Mesenchymal stem cell (in vitro differentiated cells and primary cell): ENCODE measurements around the gene MAPKAPK2.

Source experiments
- DNase-seq: peaks from one replicate; pipeline ENCODE4 v3.0.0-alpha.2; 2013
- H2AFZ ChIP-seq: one replicate; pipeline ENCODE4 v1.6.1; 2013; ENCODE audit warnings: low read depth, mild to moderate bottlenecking, control low read depth, inconsistent platforms, low read length, moderate library complexity
- H2AK5ac ChIP-seq: 2 replicates; pipeline ENCODE4 v1.6.1; 2013; ENCODE audit warnings: low read length, moderate library complexity, mild to moderate bottlenecking, inconsistent platforms; ENCODE audit not compliant: severe bottlenecking
- H2BK120ac ChIP-seq: one replicate; pipeline ENCODE4 v1.6.1; 2013; ENCODE audit warnings: low read depth, mild to moderate bottlenecking, inconsistent platforms, low read length, moderate library complexity
- H2BK12ac ChIP-seq, 2 experiments: one replicate each; pipeline ENCODE4 v1.6.1; 2013; ENCODE audit warnings: inconsistent platforms in 2 of 2, low read length in 2 of 2, mild to moderate bottlenecking in 2 of 2, moderate library complexity in 2 of 2, control low read depth in 1 of 2
- H2BK15ac ChIP-seq: one replicate; pipeline ENCODE4 v1.6.1; 2013; ENCODE audit warnings: mild to moderate bottlenecking, low read depth, inconsistent platforms; ENCODE audit not compliant: poor library complexity, severe bottlenecking
- H2BK5ac ChIP-seq: 2 replicates; pipeline ENCODE4 v1.6.1; 2013; ENCODE audit warnings: low read depth, mild to moderate bottlenecking, low read length, control low read depth, inconsistent platforms; ENCODE audit not compliant: poor library complexity, severe bottlenecking
- H3K14ac ChIP-seq, 2 experiments: one replicate each; pipeline ENCODE4 v1.6.1; 2013; ENCODE audit warnings: inconsistent platforms in 2 of 2, low read length in 2 of 2, control low read depth in 1 of 2, mild to moderate bottlenecking in 1 of 2, moderate library complexity in 1 of 2
- H3K18ac ChIP-seq, 2 experiments: one replicate each; pipeline ENCODE4 v1.6.1; 2013; ENCODE audit warnings: inconsistent platforms in 2 of 2, low read length in 2 of 2, control low read depth in 1 of 2, low read depth in 1 of 2, mild to moderate bottlenecking in 1 of 2
- H3K23ac ChIP-seq, 2 experiments: one replicate each; pipeline ENCODE4 v1.6.1; 2013; ENCODE audit warnings: inconsistent platforms in 2 of 2, low read length in 2 of 2, mild to moderate bottlenecking in 2 of 2, moderate library complexity in 2 of 2, control low read depth in 1 of 2
- H3K27ac ChIP-seq: 2 replicates; pipeline ENCODE4 v1.5.1; 2013; ENCODE audit warnings: mild to moderate bottlenecking, moderate library complexity, low read length, control low read depth, inconsistent platforms; ENCODE audit not compliant: poor library complexity, severe bottlenecking
- H3K27me3 ChIP-seq, 2 experiments: 2 replicates each; pipeline versions ENCODE4 v1.6.1 to v1.7.0; 2013; ENCODE audit warnings: low read length in 2 of 2, mild to moderate bottlenecking in 2 of 2, moderate library complexity in 2 of 2, control low read depth in 1 of 2, inconsistent platforms in 1 of 2; ENCODE audit not compliant: control insufficient read depth in 1 of 2, insufficient read depth in 1 of 2
- H3K36me3 ChIP-seq, 2 experiments: 2 replicates each; pipeline versions ENCODE4 v1.6.1 to v1.7.0; 2013; ENCODE audit warnings: low read length in 2 of 2, control low read depth in 1 of 2, inconsistent platforms in 1 of 2, low read depth in 1 of 2, mild to moderate bottlenecking in 1 of 2; ENCODE audit not compliant: insufficient read depth in 2 of 2, control insufficient read depth in 1 of 2
- H3K4ac ChIP-seq, 2 experiments: one replicate each; pipeline ENCODE4 v1.6.1; 2013; ENCODE audit warnings: inconsistent platforms in 2 of 2, low read length in 2 of 2, mild to moderate bottlenecking in 2 of 2, moderate library complexity in 2 of 2, control low read depth in 1 of 2, low read depth in 1 of 2
- H3K4me1 ChIP-seq: 2 replicates; pipeline ENCODE4 v1.6.1; 2013; ENCODE audit warnings: low read depth, low read length, control low read depth; ENCODE audit not compliant: control insufficient read depth, insufficient read depth
- H3K4me2 ChIP-seq: 2 replicates; pipeline ENCODE4 v1.6.1; 2013; ENCODE audit warnings: low read length, mild to moderate bottlenecking, inconsistent platforms; ENCODE audit not compliant: poor library complexity, severe bottlenecking
- H3K4me3 ChIP-seq, 2 experiments: 2 replicates each; pipeline versions ENCODE4 v1.5.1 to v1.7.0; 2013; ENCODE audit warnings: low read length in 2 of 2, mild to moderate bottlenecking in 2 of 2, control low read depth in 1 of 2, low read depth in 1 of 2; ENCODE audit not compliant: insufficient read depth in 1 of 2
- H3K79me1 ChIP-seq: replicated peaks from 2 replicates; pipeline ENCODE4 v1.6.1; 2013; ENCODE audit warnings: mild to moderate bottlenecking, control low read depth, low read length, inconsistent platforms; ENCODE audit not compliant: poor library complexity, severe bottlenecking
- H3K9ac ChIP-seq: 2 replicates; pipeline ENCODE4 v1.7.0; 2013; ENCODE audit warnings: mild to moderate bottlenecking, low read length, moderate library complexity
- H3K9me3 ChIP-seq: 2 replicates; pipeline ENCODE4 v1.7.0; 2013; ENCODE audit warnings: mild to moderate bottlenecking, low read length; ENCODE audit not compliant: control insufficient read depth
- H4K8ac ChIP-seq: one replicate; pipeline ENCODE4 v1.6.1; 2013; ENCODE audit warnings: inconsistent platforms, mild to moderate bottlenecking, low read length, moderate library complexity
- H4K91ac ChIP-seq: one replicate; pipeline ENCODE4 v1.6.1; 2013; ENCODE audit warnings: mild to moderate bottlenecking, low read length, inconsistent platforms
- WGBS: methylation state at CpG from one replicate; pipeline ENCODE4 v1.1.7; 2013; ENCODE audit warnings: mixed read lengths; 5-methylcytosine and 5-hydroxymethylcytosine counted together

The MAPKAPK2 gene

DNA sequence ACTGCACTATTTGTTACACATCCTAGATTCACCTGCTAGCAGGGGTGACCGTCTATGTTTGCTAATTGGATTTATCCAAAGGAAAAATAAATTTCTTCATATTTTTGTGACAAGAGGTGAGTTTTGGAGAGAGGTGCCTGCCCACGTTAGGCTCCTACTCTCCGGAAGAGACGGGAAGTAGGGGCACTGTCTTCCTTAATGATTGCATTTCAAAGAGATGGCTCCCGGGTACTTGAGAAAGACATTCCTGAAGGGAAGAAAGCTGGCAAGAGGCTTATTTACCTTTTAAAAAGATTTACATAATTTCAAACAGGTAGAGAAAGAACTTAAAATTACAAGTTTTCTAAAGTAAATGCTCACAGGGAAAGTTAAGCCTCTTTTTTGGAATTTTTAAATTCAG is 67.2 kb downstream of the MAPKAPK2 start:
- Histone ChIP-seq H3K23ac (no peak overlapping the region), H3K27ac (no peak overlapping the region)
- 50% methylated on average over 4 of the region's 5 CpGs for WGBS

DNA sequence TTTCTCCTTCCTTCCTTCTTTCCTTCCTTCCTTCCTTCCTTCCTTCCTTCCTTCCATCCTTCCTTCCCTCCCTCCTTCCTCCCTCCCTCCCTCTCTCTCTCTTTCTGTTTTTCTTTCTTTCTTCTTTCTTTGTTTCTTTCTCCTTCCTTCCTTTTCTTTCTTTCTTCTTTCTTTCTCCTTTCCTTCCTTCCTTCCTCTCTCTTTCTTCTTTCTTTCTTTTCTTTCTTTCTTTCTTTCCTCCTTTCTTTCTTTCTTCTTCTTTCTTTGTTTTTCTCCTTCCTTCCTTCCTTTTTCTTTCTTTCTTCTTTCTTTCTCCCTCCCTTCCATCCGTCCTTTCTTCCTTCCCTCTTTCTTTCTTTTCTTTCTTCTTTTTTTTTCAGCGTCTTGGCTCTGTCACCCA is 67.8 kb downstream of the MAPKAPK2 start:
- Histone ChIP-seq H2BK5ac (no peak overlapping the region), H3K23ac (no peak overlapping the region), H2BK120ac (no peak overlapping the region), H2BK15ac (no peak overlapping the region), H2AFZ (no peak overlapping the region), H3K18ac (no peak overlapping the region), H4K8ac (no peak overlapping the region), H2AK5ac (no peak overlapping the region), H3K4me3 (no peak overlapping the region), H3K14ac (no peak overlapping the region), H3K79me1 (no peaks in the 10 kb centered on the region), H3K27ac (no peak overlapping the region), H3K4me2 (no peak overlapping the region), H4K91ac (no peak overlapping the region), H2BK12ac (no peak overlapping the region), H3K36me3 (no peaks in the 10 kb centered on the region), H3K9ac (no peak overlapping the region), H3K4me1 (no peaks in the 10 kb centered on the region), H3K4ac (no peak overlapping the region), H3K9me3 (no peaks in the 10 kb centered on the region), H3K27me3 (peaks cover 0 to 3% of the 10 kb centered on the region in 2 experiments)
- WGBS, result 90% methylated on average over 2 of the region's 2 CpGs
- DNase-seq, result no peak

More for the DNA sequence above, 67.2 kb downstream of the MAPKAPK2 start:
- H3K9me3 ChIP-seq, result no peaks in the 10 kb centered on the region
- no peaks in the 10 kb centered on the region for H3K79me1 ChIP-seq
- no peak for DNase-seq
- no peak overlapping the region for H3K9ac ChIP-seq
- no peak overlapping the region for H2AFZ ChIP-seq
- no peak overlapping the region for H4K8ac ChIP-seq
- no peak overlapping the region for H3K4me3 ChIP-seq
- no peak overlapping the region for H2BK12ac ChIP-seq
- H2AK5ac ChIP-seq, result no peak overlapping the region
- H2BK120ac ChIP-seq, result no peak overlapping the region
- no peak overlapping the region for H3K14ac ChIP-seq
- H3K4me2 ChIP-seq, result no peak overlapping the region
- no peaks in the 10 kb centered on the region for H3K4me1 ChIP-seq
- no peak overlapping the region for H2BK15ac ChIP-seq
- H4K91ac ChIP-seq, result no peak overlapping the region
- no peak overlapping the region for H3K18ac ChIP-seq
- no peaks in the 10 kb centered on the region for H3K36me3 ChIP-seq
- H2BK5ac ChIP-seq, result no peak overlapping the region
- peaks cover 0 to 3% of the 10 kb centered on the region in 2 experiments for H3K27me3 ChIP-seq
- no peak overlapping the region for H3K4ac ChIP-seq

DNA sequence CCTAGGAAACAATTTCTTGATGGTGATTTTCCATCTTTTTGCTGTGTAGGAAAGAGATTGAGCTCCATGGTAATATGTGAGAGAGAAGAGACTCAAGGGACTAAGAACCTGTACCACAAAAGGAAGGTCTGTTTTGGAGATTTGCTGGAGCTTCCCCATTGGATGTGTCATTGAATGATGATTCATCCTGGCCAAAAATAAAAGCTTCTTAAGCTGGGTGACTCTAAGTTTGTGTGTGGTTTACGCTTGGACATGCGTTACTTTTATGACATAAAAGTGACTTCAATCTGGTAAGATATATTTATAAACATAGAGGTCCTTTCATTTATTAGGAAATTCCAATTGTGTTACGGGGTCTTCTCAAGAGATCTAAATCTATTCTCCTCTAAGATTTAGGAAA is 68.4 kb downstream of the MAPKAPK2 start:
- H2BK15ac ChIP-seq, result no peak overlapping the region
- no peak overlapping the region for H2AFZ ChIP-seq
- H4K8ac ChIP-seq, result no peak overlapping the region
- no peak overlapping the region for H2BK120ac ChIP-seq
- peak; percentile 29 for DNase-seq
- H4K91ac ChIP-seq, result no peak overlapping the region
- H3K4ac ChIP-seq, result no peak overlapping the region
- no peak overlapping the region for H3K23ac ChIP-seq
- 100% methylated on average over 1 of the region's 3 CpGs for WGBS
- peak overlapping the region; percentile 59 for H3K9ac ChIP-seq
- no peak overlapping the region for H2BK12ac ChIP-seq
- H3K79me1 ChIP-seq, result no peaks in the 10 kb centered on the region
- H3K4me2 ChIP-seq, result no peak overlapping the region
- no peak overlapping the region for H3K4me3 ChIP-seq
- H3K27me3 ChIP-seq, result peaks cover 0 to 3% of the 10 kb centered on the region in 2 experiments
- H3K4me1 ChIP-seq, result no peaks in the 10 kb centered on the region
- H3K9me3 ChIP-seq, result no peaks in the 10 kb centered on the region
- no peak overlapping the region for H3K27ac ChIP-seq
- no peak overlapping the region for H3K14ac ChIP-seq
- H2BK5ac ChIP-seq, result no peak overlapping the region
- no peaks in the 10 kb centered on the region for H3K36me3 ChIP-seq
- no peak overlapping the region for H2AK5ac ChIP-seq
- no peak overlapping the region for H3K18ac ChIP-seq

DNA sequence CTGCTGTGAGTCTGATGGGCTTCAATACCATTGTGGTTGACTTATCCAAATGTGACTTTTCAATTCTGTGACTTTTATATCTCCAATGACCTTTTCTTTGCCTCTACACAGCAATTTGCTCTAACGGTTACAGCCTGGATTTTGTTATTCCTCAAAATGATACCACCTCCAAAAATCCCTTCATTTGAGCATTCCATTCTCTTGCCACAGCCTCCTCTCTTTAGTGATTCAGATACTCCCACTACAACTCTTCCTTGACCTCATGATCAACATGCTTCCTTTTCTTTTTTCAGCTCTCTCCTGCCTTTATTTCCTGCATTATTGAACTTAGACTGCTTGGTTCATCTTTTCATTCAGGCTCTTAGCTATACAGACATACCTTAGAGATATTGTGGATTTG is 69.3 kb downstream of the MAPKAPK2 start:
- Histone ChIP-seq H3K9me3 (peaks cover 3% of the 10 kb centered on the region), H3K27ac (no peak overlapping the region), H3K18ac (no peak overlapping the region), H3K4me2 (no peak overlapping the region), H3K4me3 (no peak overlapping the region), H3K79me1 (no peaks in the 10 kb centered on the region), H2AFZ (no peak overlapping the region), H3K36me3 (no peaks in the 10 kb centered on the region), H2BK15ac (no peak overlapping the region), H2BK120ac (no peak overlapping the region), H2AK5ac (no peak overlapping the region), H3K4ac (no peak overlapping the region), H3K27me3 (peaks cover 0 to 6% of the 10 kb centered on the region in 2 experiments), H3K9ac (peak overlapping the region; percentile 59), H3K14ac (no peak overlapping the region), H4K91ac (no peak overlapping the region), H2BK5ac (no peak overlapping the region), H3K23ac (no peak overlapping the region), H3K4me1 (no peaks in the 10 kb centered on the region), H2BK12ac (no peak overlapping the region), H4K8ac (no peak overlapping the region)
- DNase-seq, result no peak
- WGBS, result 61% methylated on average over 1 of the region's 1 CpG
